B cell (primary cell): ENCODE data around the gene BTRC. TPM values are rescaled to one million over a fixed set of nuclear protein-coding genes. Genes with fewer than 3 reads are reported as not detected.

ENCODE experiments used
- ATAC-seq: fragments of 200-7000 bp; cut with Tn5 transposase; one replicate; pipeline ENCODE4 v1.10.0; 2021; ENCODE audit warnings: low read depth, mild to moderate bottlenecking, moderate number of reproducible peaks, moderate library complexity
- CTCF ChIA-PET: fragments of 350-600 bp; sonication (Branson Sonifier 250); formaldehyde crosslinking; loops from one replicate; lab custom pipeline; 2021; ENCODE audit warnings: antibody characterized with exemption, inconsistent platforms; lab: Charles Lee
- POLR2A ChIA-PET: fragments of 350-600 bp; sonication (Branson Sonifier 250); formaldehyde crosslinking; loops from one replicate; lab custom pipeline; 2021; ENCODE audit warnings: antibody characterized with exemption; lab: Charles Lee
- DNase-seq: peaks from one replicate; pipeline ENCODE4 v3.0.0; 2013
- H2AFZ ChIP-seq: 2 replicates; pipeline ENCODE4 v1.6.1; 2012; ENCODE audit warnings: mild to moderate bottlenecking, low read depth, low read length; ENCODE audit not compliant: insufficient read depth, poor library complexity, severe bottlenecking
- H3K27ac ChIP-seq, 2 donors: 1 replicate in 1 of 2; 2 replicates in 1 of 2; pipeline ENCODE4 v1.5.1; 2012 to 2013; ENCODE audit warnings: low read length in 2 of 2, mild to moderate bottlenecking in 2 of 2, moderate library complexity in 1 of 2
- H3K27me3 ChIP-seq, 4 experiments: fragments of 200-600 bp in 1 of 4; sonication (generic) in 1 of 4; replicated peaks in 1 of 4; 1 replicate in 2 of 4; 2 replicates in 2 of 4; pipeline versions ENCODE4 v1.6.1 to v1.7.0; 2013 to 2016; ENCODE audit warnings: low read length in 3 of 4, mild to moderate bottlenecking in 2 of 4, mixed read lengths in 1 of 4, moderate library complexity in 1 of 4; ENCODE audit not compliant: insufficient read depth in 4 of 4, control insufficient read depth in 3 of 4; ENCODE audit errors: control extremely low read depth in 1 of 4
- H3K36me3 ChIP-seq, 2 experiments: replicated peaks in 1 of 2; 1 replicate in 1 of 2; 2 replicates in 1 of 2; pipeline versions ENCODE4 v1.6.1 to v1.7.1; 2013; ENCODE audit warnings: low read length in 1 of 2; ENCODE audit not compliant: insufficient read depth in 2 of 2, control insufficient read depth in 1 of 2; ENCODE audit errors: control extremely low read depth in 1 of 2, extremely low read depth in 1 of 2
- H3K4me1 ChIP-seq, 2 donors: fragments of 200-600 bp in 1 of 2; sonication (generic) in 1 of 2; 1 replicate in 1 of 2; 2 replicates in 1 of 2; pipeline versions ENCODE4 v1.5.1 to v1.6.1; 2013 to 2017; ENCODE audit warnings: low read length in 2 of 2; ENCODE audit not compliant: control insufficient read depth in 2 of 2, insufficient read depth in 2 of 2
- H3K4me2 ChIP-seq: replicated peaks from 2 replicates; pipeline ENCODE3; 2012; ENCODE audit warnings: mild to moderate bottlenecking, low read depth, low read length; ENCODE audit not compliant: poor library complexity, severe bottlenecking
- H3K4me3 ChIP-seq, 5 experiments: fragments of 200-600 bp in 1 of 5; sonication (generic) in 1 of 5; 1 replicate in 3 of 5; 2 replicates in 2 of 5; pipeline versions ENCODE4 v1.5.1 to v1.7.0; 2011 to 2016; ENCODE audit warnings: low read length in 4 of 5, mild to moderate bottlenecking in 4 of 5, low read depth in 2 of 5, control low read depth in 1 of 5, moderate library complexity in 1 of 5; ENCODE audit not compliant: insufficient read depth in 1 of 5; ENCODE audit errors: control extremely low read depth in 1 of 5, extremely low read depth in 1 of 5
- H3K79me2 ChIP-seq: fragments of 200-600 bp; sonication (generic); one replicate; pipeline ENCODE4 v1.6.0; 2016; ENCODE audit warnings: low read length; ENCODE audit not compliant: control insufficient read depth, insufficient read depth
- H3K9ac ChIP-seq: fragments of 200-600 bp; sonication (generic); 2 replicates; pipeline ENCODE4 v1.6.1; 2017; ENCODE audit warnings: mild to moderate bottlenecking, low read length, moderate library complexity
- H3K9me3 ChIP-seq, 3 donors: one replicate each; pipeline versions ENCODE4 v1.6.1 to v1.7.1; 2013; ENCODE audit warnings: low read length in 2 of 3; ENCODE audit not compliant: control insufficient read depth in 2 of 3, insufficient read depth in 1 of 3; ENCODE audit errors: control extremely low read depth in 1 of 3
- H4K20me1 ChIP-seq: 2 replicates; pipeline ENCODE4 v1.6.0; 2012; ENCODE audit warnings: mild to moderate bottlenecking, low read length; ENCODE audit not compliant: insufficient read depth, control insufficient read depth, poor library complexity, severe bottlenecking
- H3K27ac Mint-ChIP-seq: one replicate; pipeline ENCODE4 v1.8.0; 2021; ENCODE audit warnings: mixed read lengths
- H3K27me3 Mint-ChIP-seq: one replicate; pipeline ENCODE4 v1.8.0; 2021; ENCODE audit warnings: mixed read lengths
- H3K4me1 Mint-ChIP-seq: one replicate; pipeline ENCODE4 v1.8.0; 2021; ENCODE audit warnings: mixed read lengths
- H3K4me3 Mint-ChIP-seq: one replicate; pipeline ENCODE4 v1.8.0; 2021; ENCODE audit warnings: mixed read lengths
- H3K9me3 Mint-ChIP-seq: one replicate; pipeline ENCODE4 v1.8.0; 2022; ENCODE audit warnings: mixed read lengths; ENCODE audit not compliant: insufficient read depth
- CTCF ChIP-seq: fragments of 200-600 bp; IDR thresholded peaks from one replicate; pipeline ENCODE4 v1.8.0; 2022; ENCODE audit warnings: antibody characterized with exemption, mild to moderate bottlenecking
- EZH2 ChIP-seq: IDR thresholded peaks from 2 replicates; pipeline ENCODE4 v1.6.1; 2012; ENCODE audit warnings: borderline replicate concordance, low read depth, mild to moderate bottlenecking, moderate library complexity, low read length; ENCODE audit not compliant: insufficient read depth, poor library complexity, severe bottlenecking
- WGBS: methylation state at CpG from one replicate; pipeline ENCODE4 v1.1.5; 2013; ENCODE audit warnings: missing lambda C conversion rate; ENCODE audit not compliant: insufficient coverage; 5-methylcytosine and 5-hydroxymethylcytosine counted together
- intact Hi-C: fragments of 100-400 bp; cut with micrococcal nuclease; formaldehyde crosslinking; loops from one replicate; pipeline ENCODE4 v1.10.0; 2022
- polyA plus RNA-seq: library from polyadenylated mRNA; depleted of rRNA; stranded (reverse); fragments of >200 nt; gene quantifications from 2 replicates; pipeline ENCODE4 v1.2.3, GENCODE V29; 2012
- total RNA-seq, 2 donors: library from RNA; stranded (reverse); fragments of 120-200 nt in 1 of 2; gene quantifications; 1 replicate in 1 of 2; 2 replicates in 1 of 2; pipeline versions ENCODE4 v1.2.3 to v1.2.4, GENCODE V29; 2013 to 2022

BTRC gene
- total and polyA plus RNA-seq, 2 donors (not counting 1 experiment from before 2014, with no cell fraction given) = 4.3 to 21.9 TPM

GRCh38 chr10:101394524-101395133 lies 40.7 kb downstream of the BTRC start:
- no peak overlapping the region for H2AFZ ChIP-seq
- H3K9me3 Mint-ChIP-seq = no peaks in the 10 kb centered on the region
- intact Hi-C loops = no loop called here
- CTCF ChIA-PET = no interaction called here
- 100% methylated on average over 1 of the region's 5 CpGs for WGBS
- no peak overlapping the region for H3K4me3 ChIP-seq
- no peaks in the 10 kb centered on the region for H3K36me3 ChIP-seq
- no peak overlapping the region for H3K4me2 ChIP-seq
- no peak overlapping the region for H3K27ac Mint-ChIP-seq
- POLR2A ChIA-PET = no interaction called here
- TF ChIP-seq CTCF (no peak), EZH2 (no peak)
- H3K4me1 Mint-ChIP-seq = peaks cover 11% of the 10 kb centered on the region
- H3K9me3 ChIP-seq = no peaks in the 10 kb centered on the region
- no peak overlapping the region for H3K4me3 Mint-ChIP-seq
- H3K4me1 ChIP-seq = peaks cover 0 to 2% of the 10 kb centered on the region in 2 donors
- H3K79me2 ChIP-seq = peaks cover 36% of the 10 kb centered on the region
- H3K27me3 Mint-ChIP-seq = no peaks in the 10 kb centered on the region
- no peak overlapping the region for H3K9ac ChIP-seq
- H4K20me1 ChIP-seq = peaks cover 25% of the 10 kb centered on the region
- DNase-seq = no peak
- ATAC-seq = no peak
- H3K27ac ChIP-seq = no peak overlapping the region
- H3K27me3 ChIP-seq = no peaks in the 10 kb centered on the region

GRCh38 chr10:101397140-101397539 lies 43.2 kb downstream of the BTRC start:
- TF ChIP-seq EZH2 = no peak
- TF ChIP-seq CTCF = no peak
- Mint-ChIP-seq H3K27ac (no peak overlapping the region), H3K4me1 (peaks cover 16% of the 10 kb centered on the region), H3K4me3 (no peak overlapping the region), H3K27me3 (no peaks in the 10 kb centered on the region), H3K9me3 (no peaks in the 10 kb centered on the region)
- H3K27me3 ChIP-seq = no peaks in the 10 kb centered on the region
- no peak overlapping the region for H3K4me2 ChIP-seq
- H3K9ac ChIP-seq = no peak overlapping the region
- H3K27ac ChIP-seq = no peak overlapping the region
- H3K79me2 ChIP-seq = peaks cover 37% of the 10 kb centered on the region
- H4K20me1 ChIP-seq = peaks cover 38% of the 10 kb centered on the region
- intact Hi-C loops = no loop called here
- no peak overlapping the region for H2AFZ ChIP-seq
- no peaks in the 10 kb centered on the region for H3K36me3 ChIP-seq
- no peak overlapping the region for H3K4me3 ChIP-seq
- DNase-seq = peak; percentile 52
- no peaks in the 10 kb centered on the region for H3K9me3 ChIP-seq
- ChIA-PET CTCF (interaction anchor here (0.6 to 0.9 kb wide), 2 partner anchors 30 to 46 kb away, joined by 3 read pairs; no protein-coding TSS in a partner anchor), POLR2A (interaction anchor here (0.6 kb wide), 1 partner anchor 8 kb away, joined by 3 read pairs; no protein-coding TSS in a partner anchor)
- peaks cover 0 to 2% of the 10 kb centered on the region in 2 donors for H3K4me1 ChIP-seq
- no peak for ATAC-seq
